Smooth muscle cell (in vitro differentiated cells): ENCODE measurements around the gene PPP1R12A. TPM values are rescaled to one million over a fixed set of nuclear protein-coding genes. Genes with fewer than 3 reads are reported as not detected.
A peak's percentile ranks its signal among the peaks of the same experiment; 100 is the strongest.

Source experiments
- DNase-seq: peaks from one replicate; lab custom pipeline; 2025; ENCODE audit not compliant: unreplicated experiment; lab: John Stamatoyannopoulos, UW
- H2AFZ ChIP-seq: fragments of 200-600 bp; sonication (generic); 2 replicates; pipeline ENCODE4 v1.6.0; 2016; ENCODE audit warnings: antibody characterized with exemption, low read depth, mild to moderate bottlenecking
- H3F3A ChIP-seq: fragments of 200-600 bp; sonication (generic); 2 replicates; pipeline ENCODE4 v1.6.0; 2017; ENCODE audit warnings: antibody characterized with exemption, low read depth
- H3K27ac ChIP-seq: fragments of 200-600 bp; sonication (generic); 2 replicates; pipeline ENCODE4 v1.5.1; 2016; ENCODE audit warnings: low read depth, mild to moderate bottlenecking
- H3K27me3 ChIP-seq: fragments of 200-600 bp; sonication (generic); 2 replicates; pipeline ENCODE4 v1.6.1; 2016; ENCODE audit warnings: low read depth, mild to moderate bottlenecking
- H3K36me3 ChIP-seq: fragments of 200-600 bp; sonication (generic); 2 replicates; pipeline ENCODE4 v1.5.1; 2016; ENCODE audit warnings: low read depth
- H3K4me1 ChIP-seq: fragments of 200-600 bp; sonication (generic); 2 replicates; pipeline ENCODE4 v1.5.1; 2016; ENCODE audit warnings: low read depth
- H3K4me2 ChIP-seq: fragments of 200-600 bp; sonication (generic); 2 replicates; pipeline ENCODE4 v1.6.0; 2016; ENCODE audit warnings: mild to moderate bottlenecking
- H3K4me3 ChIP-seq: fragments of 200-600 bp; sonication (generic); 2 replicates; pipeline ENCODE4 v1.5.1; 2016; ENCODE audit warnings: mild to moderate bottlenecking
- H3K79me2 ChIP-seq: fragments of 200-600 bp; sonication (generic); 2 replicates; pipeline ENCODE4 v1.6.0; 2016; ENCODE audit warnings: low read depth, mild to moderate bottlenecking
- H3K9ac ChIP-seq: fragments of 200-600 bp; sonication (generic); 2 replicates; pipeline ENCODE4 v1.6.0; 2016; ENCODE audit warnings: low read depth
- H3K9me3 ChIP-seq: fragments of 200-600 bp; sonication (generic); replicated peaks from 2 replicates; pipeline ENCODE4 v1.5.1; 2016; ENCODE audit warnings: low read depth
- H4K20me1 ChIP-seq: fragments of 200-600 bp; sonication (generic); 2 replicates; pipeline ENCODE4 v1.6.0; 2016; ENCODE audit warnings: low read depth
- WGBS: methylation state at CpG from one replicate; pipeline ENCODE4 v1.1.7; 2016; ENCODE audit warnings: low lambda C conversion rate; 5-methylcytosine and 5-hydroxymethylcytosine counted together
- polyA plus RNA-seq: library from polyadenylated mRNA; unstranded; fragments of >200 nt; fragmentation: Nextera tagmentation; extraction: Ambion mirVana; gene quantifications from 2 replicates; pipeline ENCODE4 v1.2.1, GENCODE V29; 2016
- total RNA-seq: library from RNA; depleted of rRNA; stranded (reverse); fragments of >200 nt; gene quantifications from 2 replicates; pipeline ENCODE4 v1.2.3, GENCODE V29; 2014
- TF ChIP-seq, protein P1 (sequence below): fragments of 200-600 bp; sonication (generic); IDR thresholded peaks from 2 replicates; pipeline ENCODE4 v1.5.1; 2017; ENCODE audit warnings: borderline replicate concordance, mild to moderate bottlenecking, antibody characterized with exemption; ENCODE audit not compliant: insufficient read depth, poor library complexity, severe bottlenecking

PPP1R12A gene
- total RNA-seq: 98.7 and 120 TPM in 2 replicates
- 102 and 105 TPM in 2 replicates for polyA plus RNA-seq

DNA sequence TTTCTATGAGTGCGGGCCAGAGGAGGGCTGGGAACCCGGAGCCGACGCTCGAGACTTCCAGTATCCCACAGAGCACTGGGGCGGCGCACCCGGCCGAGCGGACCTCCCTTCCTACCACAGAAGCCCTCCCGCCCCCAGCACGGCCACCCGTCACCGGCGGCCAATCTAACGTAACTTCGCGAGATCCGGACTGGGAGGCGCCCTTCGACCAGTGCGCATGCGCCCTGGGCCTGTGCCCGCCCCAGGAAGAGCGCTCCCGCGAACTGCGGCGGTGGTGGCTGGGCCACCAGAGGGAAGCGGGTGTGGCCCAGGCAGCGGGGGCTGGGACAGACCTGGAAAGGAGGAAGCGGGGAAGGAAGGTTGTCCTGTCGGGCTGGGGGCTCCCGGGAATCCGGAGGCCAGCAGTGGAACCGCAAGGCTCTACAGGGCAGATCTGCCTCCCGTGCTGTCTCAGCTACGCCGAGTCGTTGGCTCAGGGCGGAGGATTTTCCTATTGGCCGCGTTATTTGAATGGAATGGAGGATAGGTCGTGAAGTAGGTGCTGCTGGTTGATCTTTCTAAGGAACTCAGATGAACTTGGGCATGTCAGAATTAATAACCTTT, at the start of gene PPP1R12A:
Gene PPP1R12A (minus strand): TSS at position 77 of the 603 bp plus-strand sequence. CDS start 166 bp downstream, outside the sequence.
- 1% methylated on average over 39 of the region's 44 CpGs for WGBS
- no peaks in the 10 kb centered on the region for H3K36me3 ChIP-seq
- peak within 1 kb of the TSS; percentile 83 for H3K9ac ChIP-seq
- peak within 1 kb of the TSS; percentile 91 for H3K27ac ChIP-seq
- H3K4me1 ChIP-seq: peaks cover 27% of the 10 kb centered on the region
- no peaks in the 10 kb centered on the region for H3K9me3 ChIP-seq
- peak within 1 kb of the TSS; percentile 65 for H3K4me3 ChIP-seq
- peaks cover 57% of the 10 kb centered on the region for H3K79me2 ChIP-seq
- H3K4me2 ChIP-seq: peak within 1 kb of the TSS; percentile 98
- peak within 1 kb of the TSS; percentile 87 for H2AFZ ChIP-seq
- TF ChIP-seq, protein P1, sequence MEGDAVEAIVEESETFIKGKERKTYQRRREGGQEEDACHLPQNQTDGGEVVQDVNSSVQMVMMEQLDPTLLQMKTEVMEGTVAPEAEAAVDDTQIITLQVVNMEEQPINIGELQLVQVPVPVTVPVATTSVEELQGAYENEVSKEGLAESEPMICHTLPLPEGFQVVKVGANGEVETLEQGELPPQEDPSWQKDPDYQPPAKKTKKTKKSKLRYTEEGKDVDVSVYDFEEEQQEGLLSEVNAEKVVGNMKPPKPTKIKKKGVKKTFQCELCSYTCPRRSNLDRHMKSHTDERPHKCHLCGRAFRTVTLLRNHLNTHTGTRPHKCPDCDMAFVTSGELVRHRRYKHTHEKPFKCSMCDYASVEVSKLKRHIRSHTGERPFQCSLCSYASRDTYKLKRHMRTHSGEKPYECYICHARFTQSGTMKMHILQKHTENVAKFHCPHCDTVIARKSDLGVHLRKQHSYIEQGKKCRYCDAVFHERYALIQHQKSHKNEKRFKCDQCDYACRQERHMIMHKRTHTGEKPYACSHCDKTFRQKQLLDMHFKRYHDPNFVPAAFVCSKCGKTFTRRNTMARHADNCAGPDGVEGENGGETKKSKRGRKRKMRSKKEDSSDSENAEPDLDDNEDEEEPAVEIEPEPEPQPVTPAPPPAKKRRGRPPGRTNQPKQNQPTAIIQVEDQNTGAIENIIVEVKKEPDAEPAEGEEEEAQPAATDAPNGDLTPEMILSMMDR: no peak
- peaks cover 4% of the 10 kb centered on the region for H3F3A ChIP-seq
- H4K20me1 ChIP-seq: peaks cover 42% of the 10 kb centered on the region
- peak; percentile 87 for DNase-seq
- H3K27me3 ChIP-seq: no peaks in the 10 kb centered on the region

DNA sequence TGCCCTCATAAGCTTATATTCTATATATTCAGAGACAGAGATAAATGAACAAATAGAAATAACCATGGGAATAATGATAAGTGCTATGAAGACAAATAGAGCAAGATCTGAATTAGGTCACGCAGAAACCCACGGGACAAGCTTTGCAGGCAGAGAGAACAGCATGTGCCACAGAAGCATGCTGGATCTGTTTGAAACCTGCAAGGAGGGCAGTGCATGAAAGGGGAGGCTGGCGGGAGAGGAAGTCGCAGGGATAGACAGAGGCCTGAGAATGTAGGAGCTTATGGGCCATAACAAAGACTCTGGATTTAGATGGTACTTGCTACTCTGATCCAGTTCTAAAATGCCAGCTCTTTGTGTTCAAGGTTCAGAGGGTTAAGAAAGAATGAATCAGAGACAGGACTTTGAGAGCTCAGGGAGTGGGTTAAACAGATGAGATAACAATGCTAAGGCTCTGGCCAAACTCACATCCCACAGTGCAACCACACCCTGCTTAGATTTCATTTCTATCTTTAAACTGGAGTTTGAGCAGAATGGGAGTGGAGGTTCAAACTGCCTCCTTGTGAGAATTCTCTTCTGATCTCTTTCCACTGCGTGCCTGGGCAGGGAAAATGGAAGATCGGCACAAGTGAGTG, 49.2 kb upstream of the PPP1R12A start:
- Histone ChIP-seq H3K4me2 (peak overlapping the region; percentile 58), H3K27ac (peak overlapping the region; percentile 79)

DNA sequence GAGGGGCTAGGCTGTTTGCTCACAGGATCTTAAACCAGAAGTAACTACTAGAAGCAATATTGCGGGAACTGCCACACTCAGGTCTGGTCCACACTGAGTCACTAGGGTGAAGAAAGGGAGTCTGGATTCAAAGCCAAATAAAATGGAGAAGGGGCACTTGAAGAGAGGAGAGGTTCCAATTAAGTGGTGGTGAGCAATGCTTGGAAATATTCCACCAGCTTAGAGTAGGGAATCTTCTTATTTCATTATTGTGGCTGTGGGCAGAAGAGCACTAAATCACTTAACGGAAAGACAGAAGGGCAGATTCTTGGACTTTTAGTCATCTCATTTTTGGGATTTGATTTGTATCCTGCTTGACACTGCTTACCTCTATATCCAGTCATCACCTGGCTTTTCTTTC, 48.6 kb upstream of the PPP1R12A start:
- Histone ChIP-seq H3K4me2 (peak overlapping the region; percentile 58), H3K36me3 (no peaks in the 10 kb centered on the region), H3K4me1 (peaks cover 17% of the 10 kb centered on the region), H3F3A (peaks cover 18% of the 10 kb centered on the region), H3K27me3 (no peaks in the 10 kb centered on the region), H2AFZ (no peak overlapping the region), H3K79me2 (no peaks in the 10 kb centered on the region), H3K4me3 (no peak overlapping the region), H3K27ac (peak overlapping the region; percentile 88), H4K20me1 (no peaks in the 10 kb centered on the region), H3K9me3 (no peaks in the 10 kb centered on the region), H3K9ac (peak overlapping the region; percentile 24)
- TF ChIP-seq, protein P1: no peak
- DNase-seq: no peak
- WGBS: 20% methylated on average over 2 of the region's 2 CpGs

More for the DNA sequence above, 49.2 kb upstream of the PPP1R12A start:
- 46% methylated on average over 6 of the region's 6 CpGs for WGBS
- Histone ChIP-seq H3K27me3 (no peaks in the 10 kb centered on the region), H3K36me3 (no peaks in the 10 kb centered on the region), H3K4me3 (no peak overlapping the region), H2AFZ (no peak overlapping the region), H3K4me1 (peaks cover 17% of the 10 kb centered on the region), H3F3A (peaks cover 18% of the 10 kb centered on the region), H3K9ac (no peak overlapping the region), H3K79me2 (no peaks in the 10 kb centered on the region), H4K20me1 (no peaks in the 10 kb centered on the region), H3K9me3 (no peaks in the 10 kb centered on the region)
- no peak for DNase-seq
- TF ChIP-seq, protein P1: no peak
